Transverse colon (tissue), 4 donors: ENCODE measurements around the gene CNKSR3. TPM values are rescaled to one million over a fixed set of nuclear protein-coding genes. Genes with fewer than 3 reads are reported as not detected.
A peak's percentile ranks its signal among the peaks of the same experiment; 100 is the strongest.

Source experiments
- DNase-seq: peaks from one replicate; pipeline ENCODE4 v3.0.0-alpha.2; 2019
- H3K27ac ChIP-seq, 4 donors: fragments of 200-600 bp; sonication (generic); 2 replicates each; pipeline ENCODE4 v1.5.1; 2016 to 2018; ENCODE audit warnings: inconsistent platforms in 4 of 4
- H3K27me3 ChIP-seq: fragments of 200-600 bp; sonication (generic); 2 replicates; pipeline ENCODE4 v1.5.1; 2017; ENCODE audit warnings: inconsistent platforms
- H3K36me3 ChIP-seq, 4 donors: fragments of 200-600 bp; sonication (generic); 2 replicates each; pipeline ENCODE4 v1.5.1; 2017 to 2019; ENCODE audit warnings: inconsistent platforms in 4 of 4
- H3K4me1 ChIP-seq, 4 donors: fragments of 200-600 bp; sonication (generic); 2 replicates each; pipeline ENCODE4 v1.5.1; 2017 to 2020; ENCODE audit warnings: inconsistent platforms in 4 of 4
- H3K4me3 ChIP-seq, 4 donors: fragments of 200-600 bp; sonication (generic); 1 replicate in 1 of 4; 2 replicates in 3 of 4; pipeline versions ENCODE4 v1.5.1 to v1.6.1; 2017 to 2019; ENCODE audit warnings: inconsistent platforms in 4 of 4
- H3K9me3 ChIP-seq, 2 donors: fragments of 200-600 bp; sonication (generic); 2 replicates each; pipeline ENCODE4 v1.5.1; 2017 to 2019; ENCODE audit warnings: inconsistent platforms in 2 of 2
- EP300 ChIP-seq: sonication (generic); formaldehyde crosslinking; IDR thresholded peaks from one replicate; pipeline ENCODE4 v1.6.1; 2017; ENCODE audit warnings: antibody characterized with exemption, low read depth
- POLR2A ChIP-seq: fragments of 450-650 bp; IDR thresholded peaks from one replicate; pipeline ENCODE4 v1.6.1; 2016; ENCODE audit warnings: antibody characterized with exemption, mild to moderate bottlenecking, moderate library complexity
- POLR2AphosphoS5 ChIP-seq, 3 donors: sonication (generic); formaldehyde crosslinking; IDR thresholded peaks; one replicate each; pipeline ENCODE4 v1.6.1; 2016; ENCODE audit warnings: antibody characterized with exemption in 3 of 3
- WGBS, 2 donors: methylation state at CpG; one replicate each; pipeline ENCODE4 v1.1.5; 2018; ENCODE audit warnings: low coverage in 1 of 2; 5-methylcytosine and 5-hydroxymethylcytosine counted together
- in situ Hi-C, 4 donors: fragments of 200-750 bp; cut with MboI; loops; one replicate each; pipeline versions ENCODE4 v1.15.0 to v1.15.1; 2017; ENCODE audit warnings: low sequenced_read_pairs in 3 of 4, low pct_ligation_motif_present in 1 of 4, low pct_unique_long_range_greater_than_20kb in 1 of 4
- intact Hi-C: fragments of 100-400 bp; cut with DNase I; formaldehyde crosslinking; loops from one replicate; pipeline ENCODE4 v1.15.1; 2023; ENCODE audit warnings: low total_unique reads
- total RNA-seq, 4 donors: library from RNA; depleted of rRNA; stranded (reverse); fragments of >200 nt; gene quantifications; one replicate each; pipeline ENCODE4 v1.1.0, GENCODE V29; 2016
- TF ChIP-seq, protein P1 (sequence below), 5 experiments: fragments of 200-600 bp in 3 of 5; fragments of 450-650 bp in 2 of 5; sonication (generic) in 3 of 5; IDR thresholded peaks; 1 replicate in 2 of 5; 2 replicates in 3 of 5; pipeline ENCODE4 v1.5.1; 2016 to 2017; ENCODE audit warnings: antibody characterized with exemption in 5 of 5, inconsistent platforms in 3 of 5, mild to moderate bottlenecking in 2 of 5, moderate library complexity in 1 of 5

CNKSR3 gene
- total RNA-seq, 4 donors from 2014 or later, result 4.0 to 27.3 (median 16.9) TPM

DNA sequence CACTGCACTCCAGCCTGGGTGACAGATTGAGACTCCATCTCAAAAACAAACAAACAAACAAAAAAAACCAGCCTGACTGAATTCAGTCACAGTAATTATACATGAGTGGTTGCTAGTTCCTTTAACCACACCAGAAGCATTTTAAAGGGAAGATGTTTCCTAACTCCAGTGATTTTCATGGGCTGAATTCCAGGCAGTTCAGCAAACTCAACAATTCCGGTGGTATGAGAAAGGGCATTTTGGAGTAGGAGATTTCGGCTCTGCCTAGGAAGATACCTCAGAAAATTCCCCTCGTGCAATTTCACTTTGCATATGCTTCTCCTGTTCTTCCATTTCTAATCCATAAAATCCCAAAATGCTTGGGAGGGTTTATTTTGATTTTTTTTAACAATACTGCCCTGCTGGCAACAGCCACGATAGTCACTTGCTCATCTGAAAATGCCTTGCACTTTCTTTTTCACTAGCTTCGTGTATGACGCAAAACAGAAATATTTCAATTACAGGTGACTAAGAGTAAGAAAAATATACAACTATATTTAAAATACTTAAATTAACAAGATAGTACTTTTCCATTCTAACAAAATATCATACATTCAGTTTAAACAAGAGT is 105.6 kb downstream of the CNKSR3 start:
- DNase-seq, result no peak
- TF ChIP-seq POLR2A (no peak), EP300 (no peak), POLR2AphosphoS5 (IDR thresholded peaks at IDR 0.05) (no peak)
- TF ChIP-seq, protein P1, sequence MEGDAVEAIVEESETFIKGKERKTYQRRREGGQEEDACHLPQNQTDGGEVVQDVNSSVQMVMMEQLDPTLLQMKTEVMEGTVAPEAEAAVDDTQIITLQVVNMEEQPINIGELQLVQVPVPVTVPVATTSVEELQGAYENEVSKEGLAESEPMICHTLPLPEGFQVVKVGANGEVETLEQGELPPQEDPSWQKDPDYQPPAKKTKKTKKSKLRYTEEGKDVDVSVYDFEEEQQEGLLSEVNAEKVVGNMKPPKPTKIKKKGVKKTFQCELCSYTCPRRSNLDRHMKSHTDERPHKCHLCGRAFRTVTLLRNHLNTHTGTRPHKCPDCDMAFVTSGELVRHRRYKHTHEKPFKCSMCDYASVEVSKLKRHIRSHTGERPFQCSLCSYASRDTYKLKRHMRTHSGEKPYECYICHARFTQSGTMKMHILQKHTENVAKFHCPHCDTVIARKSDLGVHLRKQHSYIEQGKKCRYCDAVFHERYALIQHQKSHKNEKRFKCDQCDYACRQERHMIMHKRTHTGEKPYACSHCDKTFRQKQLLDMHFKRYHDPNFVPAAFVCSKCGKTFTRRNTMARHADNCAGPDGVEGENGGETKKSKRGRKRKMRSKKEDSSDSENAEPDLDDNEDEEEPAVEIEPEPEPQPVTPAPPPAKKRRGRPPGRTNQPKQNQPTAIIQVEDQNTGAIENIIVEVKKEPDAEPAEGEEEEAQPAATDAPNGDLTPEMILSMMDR (IDR thresholded peaks at IDR 0.05), result no peak
- Histone ChIP-seq H3K9me3 (no peaks in the 10 kb centered on the region), H3K36me3 (peaks cover 0 to 6% (median 0%) of the 10 kb centered on the region in 4 donors), H3K4me1 (peaks cover 4 to 20% (median 11%) of the 10 kb centered on the region in 4 donors), H3K4me3 (no peak overlapping the region), H3K27me3 (no peaks in the 10 kb centered on the region), H3K27ac (peak overlapping the region in 3 of 4 donors; percentile 44 to 52 (median 45))
- intact Hi-C loops, result loop anchor here (10.0 kb wide), 1 partner anchor 250 kb away; no protein-coding TSS in a partner anchor
- in situ Hi-C loops, result no loop called here
- 60 to 69% methylated on average over 5 to 6 of the region's 6 CpGs for WGBS, 2 donors

DNA sequence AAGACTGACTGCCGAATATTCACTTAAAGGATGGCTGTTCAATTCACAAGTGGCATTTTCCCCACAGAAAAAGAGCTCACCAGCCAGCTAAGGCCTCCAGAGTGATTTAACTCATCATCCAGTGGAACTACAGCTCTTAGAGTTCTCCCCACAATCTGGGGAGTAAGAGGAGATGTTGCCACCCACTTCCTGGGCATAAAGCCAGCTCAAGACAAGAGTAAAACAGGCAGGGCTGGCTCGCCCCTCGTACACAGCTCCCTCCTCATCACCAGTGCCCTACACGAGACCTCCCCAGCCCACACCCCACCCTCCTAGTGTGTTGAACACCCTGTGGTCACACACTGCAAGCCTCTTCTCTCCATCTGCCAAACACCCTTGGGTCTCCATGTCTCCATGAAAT is 106.7 kb downstream of the CNKSR3 start:
- peak overlapping the region in 3 of 4 donors; percentile 44 to 52 (median 45) for H3K27ac ChIP-seq
- TF ChIP-seq POLR2AphosphoS5 (IDR thresholded peaks at IDR 0.05), result no peak
- TF ChIP-seq, protein P1 (IDR thresholded peaks at IDR 0.05), result no peak
- TF ChIP-seq EP300, result no peak
- TF ChIP-seq POLR2A, result no peak
- intact Hi-C loops, result loop anchor here (10.0 kb wide), 1 partner anchor 249 kb away; no protein-coding TSS in a partner anchor
- no peaks in the 10 kb centered on the region for H3K9me3 ChIP-seq
- H3K4me1 ChIP-seq, result peaks cover 4 to 9% (median 6%) of the 10 kb centered on the region in 4 donors
- no peaks in the 10 kb centered on the region for H3K27me3 ChIP-seq
- DNase-seq, result peak; percentile 19
- H3K36me3 ChIP-seq, result peaks cover 0 to 6% (median 0%) of the 10 kb centered on the region in 4 donors
- in situ Hi-C loops, result no loop called here
- H3K4me3 ChIP-seq, result no peak overlapping the region
- WGBS, 2 donors, result 18 to 25% methylated on average over 2 to 4 of the region's 4 CpGs

DNA sequence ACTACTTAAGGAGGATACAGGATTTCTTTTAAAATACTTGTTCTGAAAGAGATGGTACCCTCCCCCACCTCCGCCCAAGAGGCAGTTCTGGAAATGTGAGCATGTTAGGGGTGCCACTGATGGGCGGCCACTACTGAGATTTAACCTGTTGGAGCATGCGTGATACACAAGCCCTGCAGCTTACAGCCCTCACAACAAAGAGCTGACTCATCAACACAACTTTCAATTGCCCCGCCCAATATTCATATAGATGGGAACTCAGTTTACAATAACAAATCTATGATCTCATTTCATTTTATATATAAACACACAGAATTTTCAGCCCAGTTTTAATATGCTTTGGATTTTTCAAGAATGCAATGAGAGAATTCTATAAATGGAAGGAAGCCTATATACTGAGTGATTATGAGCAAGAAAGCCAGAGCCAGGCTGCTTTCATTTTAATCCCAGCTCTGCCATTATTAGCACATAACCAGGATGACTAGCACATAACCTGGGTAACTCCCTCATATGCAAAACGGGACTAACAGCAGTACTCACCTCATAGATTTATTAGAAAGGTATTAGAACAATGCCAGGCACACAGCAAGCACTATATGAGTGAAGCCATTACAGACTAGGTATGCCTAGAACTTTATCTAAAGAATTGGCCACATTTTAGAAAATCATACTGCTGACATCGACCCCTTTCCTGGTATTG is 108.3 kb downstream of the CNKSR3 start:
- intact Hi-C loops, result loop anchor here (10.0 kb wide), 1 partner anchor 247 kb away; no protein-coding TSS in a partner anchor
- Histone ChIP-seq H3K4me3 (no peak overlapping the region), H3K4me1 (peaks cover 0 to 8% (median 3%) of the 10 kb centered on the region in 4 donors), H3K36me3 (peaks cover 0 to 6% (median 0%) of the 10 kb centered on the region in 4 donors), H3K27me3 (no peaks in the 10 kb centered on the region), H3K27ac (no peak overlapping the region), H3K9me3 (no peaks in the 10 kb centered on the region)
- WGBS, 2 donors, result 91 to 94% methylated on average over 3 to 6 of the region's 6 CpGs
- DNase-seq, result no peak
- in situ Hi-C loops, result no loop called here
- TF ChIP-seq POLR2A (no peak), POLR2AphosphoS5 (IDR thresholded peaks at IDR 0.05) (no peak), EP300 (no peak)
- TF ChIP-seq, protein P1 (IDR thresholded peaks at IDR 0.05), result no peak

DNA sequence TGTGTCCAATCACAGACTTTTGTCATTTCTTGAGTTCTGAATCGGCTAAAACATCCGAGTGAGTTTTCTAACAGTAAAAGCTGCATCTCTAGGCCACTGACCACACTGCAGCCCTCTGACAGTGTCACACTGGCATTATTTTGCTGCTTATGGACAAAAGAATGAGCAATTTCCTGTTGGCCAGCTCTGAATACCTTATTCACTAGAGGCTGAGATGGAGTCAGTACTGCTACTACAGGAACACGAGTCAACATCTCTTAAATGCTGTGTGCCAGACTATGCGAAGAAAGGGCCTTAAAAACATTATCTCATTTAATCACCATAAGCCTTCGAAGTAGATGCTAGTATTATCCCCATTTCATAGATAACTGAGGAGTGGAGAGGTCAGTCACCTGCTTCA is 111.4 kb downstream of the CNKSR3 start:
- peaks cover 0 to 6% (median 0%) of the 10 kb centered on the region in 4 donors for H3K36me3 ChIP-seq
- TF ChIP-seq, protein P1 (IDR thresholded peaks at IDR 0.05), result no peak
- no peak for TF ChIP-seq POLR2A
- H3K27me3 ChIP-seq, result no peaks in the 10 kb centered on the region
- in situ Hi-C loops (no loop called here), intact Hi-C loops (no loop called here)
- no peak for DNase-seq
- H3K4me1 ChIP-seq, result peaks cover 0 to 7% (median 0%) of the 10 kb centered on the region in 4 donors
- no peak overlapping the region for H3K4me3 ChIP-seq
- no peak overlapping the region for H3K27ac ChIP-seq
- 87 to 95% methylated on average over 5 of the region's 5 CpGs for WGBS, 2 donors
- H3K9me3 ChIP-seq, result no peaks in the 10 kb centered on the region
